ENCODE measurements around the gene SLCO1A2. TPM values are rescaled to one million over a fixed set of nuclear protein-coding genes. Genes with fewer than 3 reads are reported as not detected.
A peak's percentile ranks its signal among the peaks of the same experiment; 100 is the strongest.

Gene SLCO1A2
- total and polyA plus RNA-seq, 2 experiments from 2014 or later, result 10.2 to 10.8 TPM

- no peak overlapping the region for H3K4me3 Mint-ChIP-seq
- Histone ChIP-seq H3K27ac (ENCODE audit: low read depth) (no peak overlapping the region), H3K4me3 (no peak overlapping the region), H3K79me2 (replicated peaks; ENCODE audit: insufficient read depth) (no peaks in the 10 kb centered on the region), H3K27me3 (ENCODE audit: insufficient read depth) (no peaks in the 10 kb centered on the region), H3K4me1 (ENCODE audit: insufficient read depth) (no peaks in the 10 kb centered on the region), H3K4me2 (no peak overlapping the region), H4K20me1 (replicated peaks; ENCODE audit: insufficient read depth) (no peaks in the 10 kb centered on the region), H3K36me3 (ENCODE audit: insufficient read depth) (no peaks in the 10 kb centered on the region), H3F3A (replicated peaks; ENCODE audit: low read depth) (no peaks in the 10 kb centered on the region), H3K9me2 (ENCODE audit: insufficient read depth) (no peaks in the 10 kb centered on the region), H2AFZ (no peak overlapping the region)
- H3K27me3 Mint-ChIP-seq (ENCODE audit: insufficient read depth, low read depth, poor library complexity), result no peaks in the 10 kb centered on the region
- no peaks in the 10 kb centered on the region for H3K36me3 Mint-ChIP-seq (ENCODE audit: low read depth)
- peak; percentile 49; the same call in 2 of the 3 replicates for ATAC-seq
- TF ChIP-seq, protein P1, sequence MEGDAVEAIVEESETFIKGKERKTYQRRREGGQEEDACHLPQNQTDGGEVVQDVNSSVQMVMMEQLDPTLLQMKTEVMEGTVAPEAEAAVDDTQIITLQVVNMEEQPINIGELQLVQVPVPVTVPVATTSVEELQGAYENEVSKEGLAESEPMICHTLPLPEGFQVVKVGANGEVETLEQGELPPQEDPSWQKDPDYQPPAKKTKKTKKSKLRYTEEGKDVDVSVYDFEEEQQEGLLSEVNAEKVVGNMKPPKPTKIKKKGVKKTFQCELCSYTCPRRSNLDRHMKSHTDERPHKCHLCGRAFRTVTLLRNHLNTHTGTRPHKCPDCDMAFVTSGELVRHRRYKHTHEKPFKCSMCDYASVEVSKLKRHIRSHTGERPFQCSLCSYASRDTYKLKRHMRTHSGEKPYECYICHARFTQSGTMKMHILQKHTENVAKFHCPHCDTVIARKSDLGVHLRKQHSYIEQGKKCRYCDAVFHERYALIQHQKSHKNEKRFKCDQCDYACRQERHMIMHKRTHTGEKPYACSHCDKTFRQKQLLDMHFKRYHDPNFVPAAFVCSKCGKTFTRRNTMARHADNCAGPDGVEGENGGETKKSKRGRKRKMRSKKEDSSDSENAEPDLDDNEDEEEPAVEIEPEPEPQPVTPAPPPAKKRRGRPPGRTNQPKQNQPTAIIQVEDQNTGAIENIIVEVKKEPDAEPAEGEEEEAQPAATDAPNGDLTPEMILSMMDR (conservative IDR thresholded peaks at IDR 0.05; ENCODE audit: low read depth in 2 of 2), result peak; percentile 58 to 76
- no peak for TF ChIP-seq NANOG (IDR thresholded peaks at IDR 0.05; ENCODE audit: borderline replicate concordance)
- no peaks in the 10 kb centered on the region for H3K4me1 Mint-ChIP-seq
- H3K27ac Mint-ChIP-seq, result no peak overlapping the region
- peak; percentile 43 for DNase-seq (ENCODE audit: low spot score)
- H3K9me3 Mint-ChIP-seq, result no peaks in the 10 kb centered on the region
Observed at GRCh38 chr12:21296751-21297406, 37.8 kb downstream of the SLCO1A2 start.

GRCh38 chr12:21296348-21296747 is 38.4 kb downstream of the SLCO1A2 start:
- Histone ChIP-seq H3F3A (replicated peaks; ENCODE audit: low read depth) (no peaks in the 10 kb centered on the region), H3K27ac (ENCODE audit: low read depth) (no peak overlapping the region), H3K9me2 (ENCODE audit: insufficient read depth) (no peaks in the 10 kb centered on the region), H3K4me3 (no peak overlapping the region), H4K20me1 (replicated peaks; ENCODE audit: insufficient read depth) (no peaks in the 10 kb centered on the region), H2AFZ (no peak overlapping the region), H3K4me2 (no peak overlapping the region), H3K27me3 (ENCODE audit: insufficient read depth) (no peaks in the 10 kb centered on the region), H3K79me2 (replicated peaks; ENCODE audit: insufficient read depth) (no peaks in the 10 kb centered on the region), H3K36me3 (ENCODE audit: insufficient read depth) (no peaks in the 10 kb centered on the region), H3K4me1 (ENCODE audit: insufficient read depth) (no peaks in the 10 kb centered on the region)
- no peaks in the 10 kb centered on the region for H3K27me3 Mint-ChIP-seq (ENCODE audit: insufficient read depth, low read depth, poor library complexity)
- no peak overlapping the region for H3K4me3 Mint-ChIP-seq
- no peaks in the 10 kb centered on the region for H3K4me1 Mint-ChIP-seq
- no peak overlapping the region for H3K27ac Mint-ChIP-seq
- TF ChIP-seq EZH2 (IDR thresholded peaks at IDR 0.05; ENCODE audit: low read depth, unreplicated experiment) (no peak), ETS1 (IDR thresholded peaks at IDR 0.05) (no peak), STAT1 (IDR thresholded peaks at IDR 0.05; ENCODE audit: unreplicated experiment) (no peak), NANOG (IDR thresholded peaks at IDR 0.05; ENCODE audit: borderline replicate concordance) (no peak), CREB1 (CRISPR knock-in tag; IDR thresholded peaks at IDR 0.05; ENCODE audit: low read depth) (no peak)
- TF ChIP-seq, protein P1 (conservative IDR thresholded peaks at IDR 0.05; ENCODE audit: low read depth in 2 of 2), result no peak
- H3K36me3 Mint-ChIP-seq (ENCODE audit: low read depth), result no peaks in the 10 kb centered on the region
- DNase-seq (ENCODE audit: low spot score) (no peak), ATAC-seq (no peak)
- no peaks in the 10 kb centered on the region for H3K9me3 Mint-ChIP-seq

Data from GM23338 (cell line).